Thyroid gland (tissue), 4 donors: Measurements from ENCODE around the gene PACS1.

Experiments used
- POLR2A ChIP-seq, 2 donors: fragments of 450-650 bp; IDR thresholded peaks; one replicate each; pipeline ENCODE4 v1.6.1; 2017; ENCODE audit warnings: antibody characterized with exemption in 2 of 2, mild to moderate bottlenecking in 2 of 2, moderate library complexity in 1 of 2
- TF ChIP-seq, protein P1 (sequence below), 6 experiments: fragments of 200-600 bp in 3 of 6; fragments of 450-650 bp in 3 of 6; sonication (generic) in 3 of 6; IDR thresholded peaks; one replicate each; pipeline ENCODE4 v1.5.1; 2016 to 2019; ENCODE audit warnings: antibody characterized with exemption in 6 of 6, mild to moderate bottlenecking in 2 of 6, inconsistent platforms in 1 of 6, moderate library complexity in 1 of 6

GRCh38 chr11:66124564-66124963 is 54.5 kb downstream of the PACS1 start:
- TF ChIP-seq, protein P1, sequence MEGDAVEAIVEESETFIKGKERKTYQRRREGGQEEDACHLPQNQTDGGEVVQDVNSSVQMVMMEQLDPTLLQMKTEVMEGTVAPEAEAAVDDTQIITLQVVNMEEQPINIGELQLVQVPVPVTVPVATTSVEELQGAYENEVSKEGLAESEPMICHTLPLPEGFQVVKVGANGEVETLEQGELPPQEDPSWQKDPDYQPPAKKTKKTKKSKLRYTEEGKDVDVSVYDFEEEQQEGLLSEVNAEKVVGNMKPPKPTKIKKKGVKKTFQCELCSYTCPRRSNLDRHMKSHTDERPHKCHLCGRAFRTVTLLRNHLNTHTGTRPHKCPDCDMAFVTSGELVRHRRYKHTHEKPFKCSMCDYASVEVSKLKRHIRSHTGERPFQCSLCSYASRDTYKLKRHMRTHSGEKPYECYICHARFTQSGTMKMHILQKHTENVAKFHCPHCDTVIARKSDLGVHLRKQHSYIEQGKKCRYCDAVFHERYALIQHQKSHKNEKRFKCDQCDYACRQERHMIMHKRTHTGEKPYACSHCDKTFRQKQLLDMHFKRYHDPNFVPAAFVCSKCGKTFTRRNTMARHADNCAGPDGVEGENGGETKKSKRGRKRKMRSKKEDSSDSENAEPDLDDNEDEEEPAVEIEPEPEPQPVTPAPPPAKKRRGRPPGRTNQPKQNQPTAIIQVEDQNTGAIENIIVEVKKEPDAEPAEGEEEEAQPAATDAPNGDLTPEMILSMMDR (IDR thresholded peaks at IDR 0.05), result no peak
- no peak for TF ChIP-seq POLR2A (IDR thresholded peaks at IDR 0.05)
